ENCODE data around the gene PTGIS. TPM values are rescaled to one million over a fixed set of nuclear protein-coding genes. Genes with fewer than 3 reads are reported as not detected.

Gene PTGIS
- total RNA-seq, 5 donors from 2014 or later (not counting 1 experiment from before 2014, with no cell fraction given): 0.22 to 0.46 (median 0.23) TPM; not detected in 2

DNA sequence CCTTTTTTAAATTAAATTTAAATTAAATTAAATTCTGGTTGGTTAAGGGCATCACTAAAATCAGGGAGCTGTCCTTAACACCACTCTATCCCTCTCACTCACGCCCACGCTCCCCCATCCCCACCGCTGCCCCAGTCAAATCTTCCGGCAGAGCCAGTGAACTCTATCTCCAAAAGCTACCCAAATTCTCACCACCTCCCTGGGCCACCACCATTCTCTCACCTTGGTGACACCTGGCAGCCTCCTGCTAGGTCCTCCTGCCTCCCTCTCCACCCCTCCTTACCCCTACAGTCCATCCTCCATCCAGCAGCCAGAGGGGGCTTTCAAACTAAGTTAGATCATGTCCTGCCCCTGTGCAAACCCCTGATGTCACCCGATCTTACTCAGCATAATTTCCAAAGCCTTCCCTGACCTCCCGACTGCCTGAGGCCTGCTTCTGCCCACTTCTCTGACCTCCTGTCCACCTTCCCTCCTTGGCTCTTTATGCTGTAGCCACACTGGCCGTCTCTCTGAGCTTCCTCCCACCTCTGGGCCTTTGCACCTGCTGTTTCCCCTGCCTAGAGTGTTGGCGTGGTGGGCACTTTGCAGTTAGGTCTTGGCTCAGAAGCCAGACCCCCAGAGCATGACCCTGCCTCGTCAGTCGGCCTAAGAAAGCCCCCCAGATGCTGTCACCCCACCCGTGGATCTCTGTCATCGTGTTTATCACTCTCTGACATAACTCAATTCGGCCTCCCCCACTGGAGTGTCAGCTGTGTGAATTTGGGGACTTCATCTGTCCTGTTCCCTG lies 24.7 kb downstream of the PTGIS start:
- no peaks in the 10 kb centered on the region for H3K36me3 ChIP-seq (ENCODE audit: control insufficient read depth in 2 of 2, extremely low read depth in 1 of 2, insufficient read depth in 1 of 2, low read length in 1 of 2)
- peaks cover 4 to 7% (median 6%) of the 10 kb centered on the region in 3 donors for H3K9me3 Mint-ChIP-seq
- H3K27ac ChIP-seq (ENCODE audit: low read length): no peak overlapping the region
- 83% methylated on average over 9 of the region's 13 CpGs for WGBS (ENCODE audit: insufficient coverage)
- DNase-seq (no peak), ATAC-seq (replicated peaks in 1 of 4) (no peak)
- CTCF ChIA-PET: interaction anchor here in 1 of 2 donors (2.6 kb wide), 1 partner anchor 66 kb away, joined by 13 read pairs; no protein-coding TSS in a partner anchor
- no peak overlapping the region for H3K4me3 Mint-ChIP-seq
- no peaks in the 10 kb centered on the region for H3K9me3 ChIP-seq
- POLR2A ChIA-PET: no interaction called here
- no peak overlapping the region for H3K4me3 ChIP-seq (ENCODE audit: control insufficient read depth in 1 of 2, extremely low read depth in 1 of 2, low read length in 1 of 2)
- H3K27ac Mint-ChIP-seq: no peak overlapping the region
- peaks cover 0 to 6% of the 10 kb centered on the region in 2 donors for H3K27me3 Mint-ChIP-seq
- H3K36me3 Mint-ChIP-seq: no peaks in the 10 kb centered on the region
- H3K27me3 ChIP-seq (replicated peaks in 1 of 2; ENCODE audit: control insufficient read depth in 2 of 2, extremely low read depth in 1 of 2, insufficient read depth in 2 of 2, low read length in 1 of 2): peaks cover 0 to 40% of the 10 kb centered on the region in 2 experiments
- H3K4me1 ChIP-seq (ENCODE audit: control insufficient read depth in 1 of 2, extremely low read depth in 1 of 2, insufficient read depth in 2 of 2, low read length in 2 of 2): no peaks in the 10 kb centered on the region
- H3K4me1 Mint-ChIP-seq: peaks cover 0 to 2% (median 2%) of the 10 kb centered on the region in 3 donors

GRCh38 chr20:49542514-49542991 lies 25.4 kb downstream of the PTGIS start:
- H3K27ac ChIP-seq (ENCODE audit: low read length): no peak overlapping the region
- DNase-seq: no peak
- Mint-ChIP-seq H3K27ac (no peak overlapping the region), H3K36me3 (no peaks in the 10 kb centered on the region), H3K4me1 (peaks cover 0 to 2% (median 2%) of the 10 kb centered on the region in 3 donors), H3K9me3 (peaks cover 4 to 7% (median 6%) of the 10 kb centered on the region in 3 donors), H3K27me3 (peaks cover 4 to 6% of the 10 kb centered on the region in 2 donors), H3K4me3 (no peak overlapping the region)
- no peaks in the 10 kb centered on the region for H3K4me1 ChIP-seq (ENCODE audit: control insufficient read depth in 1 of 2, extremely low read depth in 1 of 2, insufficient read depth in 2 of 2, low read length in 2 of 2)
- no peak for ATAC-seq (replicated peaks in 1 of 4)
- H3K4me3 ChIP-seq (ENCODE audit: control insufficient read depth in 1 of 2, extremely low read depth in 1 of 2, low read length in 1 of 2): no peak overlapping the region
- ChIA-PET CTCF (interaction anchor here in 1 of 2 donors (2.6 kb wide), 1 partner anchor 66 kb away, joined by 13 read pairs; no protein-coding TSS in a partner anchor), POLR2A (no interaction called here)
- H3K9me3 ChIP-seq: no peaks in the 10 kb centered on the region
- peaks cover 0 to 44% of the 10 kb centered on the region in 2 experiments for H3K27me3 ChIP-seq (replicated peaks in 1 of 2; ENCODE audit: control insufficient read depth in 2 of 2, extremely low read depth in 1 of 2, insufficient read depth in 2 of 2, low read length in 1 of 2)
- WGBS (ENCODE audit: insufficient coverage): 100% methylated on average over 1 of the region's 4 CpGs
- H3K36me3 ChIP-seq (ENCODE audit: control insufficient read depth in 2 of 2, extremely low read depth in 1 of 2, insufficient read depth in 1 of 2, low read length in 1 of 2): no peaks in the 10 kb centered on the region

GRCh38 chr20:49541733-49542513 lies 26.0 kb downstream of the PTGIS start:
- Histone ChIP-seq H3K27me3 (replicated peaks in 1 of 2; ENCODE audit: control insufficient read depth in 2 of 2, extremely low read depth in 1 of 2, insufficient read depth in 2 of 2, low read length in 1 of 2) (peaks cover 0 to 48% of the 10 kb centered on the region in 2 experiments), H3K27ac (ENCODE audit: low read length) (no peak overlapping the region), H3K36me3 (ENCODE audit: control insufficient read depth in 2 of 2, extremely low read depth in 1 of 2, insufficient read depth in 1 of 2, low read length in 1 of 2) (no peaks in the 10 kb centered on the region), H3K9me3 (no peaks in the 10 kb centered on the region), H3K4me1 (ENCODE audit: control insufficient read depth in 1 of 2, extremely low read depth in 1 of 2, insufficient read depth in 2 of 2, low read length in 2 of 2) (no peaks in the 10 kb centered on the region), H3K4me3 (ENCODE audit: control insufficient read depth in 1 of 2, extremely low read depth in 1 of 2, low read length in 1 of 2) (no peak overlapping the region)
- peaks cover 0 to 2% (median 2%) of the 10 kb centered on the region in 3 donors for H3K4me1 Mint-ChIP-seq
- no peak overlapping the region for H3K4me3 Mint-ChIP-seq
- H3K9me3 Mint-ChIP-seq: peaks cover 4 to 7% (median 6%) of the 10 kb centered on the region in 3 donors
- peaks cover 9% of the 10 kb centered on the region in 2 donors for H3K27me3 Mint-ChIP-seq
- peak; percentile 43 to 50 (median 44) for ATAC-seq (replicated peaks in 1 of 4)
- POLR2A ChIA-PET: no interaction called here
- CTCF ChIA-PET: interaction anchor here in 1 of 2 donors (0.5 to 2.6 kb wide), 8 partner anchors 67 to 1464 kb away, joined by 3 to 13 read pairs (median 4); no protein-coding TSS in a partner anchor
- no peak overlapping the region for H3K27ac Mint-ChIP-seq
- WGBS (ENCODE audit: insufficient coverage): 50% methylated on average over 16 of the region's 18 CpGs
- no peaks in the 10 kb centered on the region for H3K36me3 Mint-ChIP-seq
- peak in 32 of 35 experiments; percentile 8 to 79 (median 38) for DNase-seq

DNA sequence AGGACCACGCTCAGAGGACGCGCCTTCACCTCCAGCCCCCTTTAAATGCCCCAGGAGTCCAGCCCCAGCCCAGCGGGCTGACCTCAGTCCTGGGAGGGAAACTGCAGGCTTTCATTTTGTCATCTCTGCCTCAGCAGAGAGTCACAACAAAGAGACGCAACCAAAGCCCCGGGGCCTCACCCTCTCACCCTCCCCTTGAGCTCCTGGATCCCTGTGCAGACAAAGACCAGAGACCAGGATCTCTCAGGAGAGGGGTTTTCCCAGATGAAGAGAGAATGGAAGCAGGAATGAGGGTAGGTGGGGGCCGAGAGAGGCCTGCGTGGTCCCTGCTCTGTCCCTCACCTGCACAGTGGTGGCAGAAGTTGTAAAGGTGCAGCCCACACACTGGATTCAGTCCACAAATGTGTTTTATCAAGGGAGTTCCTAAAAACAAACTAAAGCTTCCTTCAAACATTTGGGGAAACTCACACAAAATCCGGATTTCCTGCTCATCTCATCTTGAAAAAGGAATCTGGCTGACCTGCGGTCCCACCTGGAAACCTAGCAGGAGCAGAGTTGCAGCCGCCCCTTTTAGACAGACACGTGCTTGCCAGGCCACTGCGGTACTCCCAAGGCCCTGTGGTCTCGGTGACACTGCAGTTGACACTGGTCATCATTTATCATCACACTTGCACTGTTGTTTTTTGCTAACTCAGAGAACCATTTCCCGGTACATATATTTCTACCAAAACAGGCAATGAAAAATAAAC lies 27.1 kb downstream of the PTGIS start:
- Histone ChIP-seq H3K36me3 (ENCODE audit: control insufficient read depth in 2 of 2, extremely low read depth in 1 of 2, insufficient read depth in 1 of 2, low read length in 1 of 2) (no peaks in the 10 kb centered on the region), H3K9me3 (no peaks in the 10 kb centered on the region), H3K27ac (ENCODE audit: low read length) (no peak overlapping the region), H3K4me1 (ENCODE audit: control insufficient read depth in 1 of 2, extremely low read depth in 1 of 2, insufficient read depth in 2 of 2, low read length in 2 of 2) (no peaks in the 10 kb centered on the region), H3K27me3 (replicated peaks in 1 of 2; ENCODE audit: control insufficient read depth in 2 of 2, extremely low read depth in 1 of 2, insufficient read depth in 2 of 2, low read length in 1 of 2) (peaks cover 0 to 45% of the 10 kb centered on the region in 2 experiments), H3K4me3 (ENCODE audit: control insufficient read depth in 1 of 2, extremely low read depth in 1 of 2, low read length in 1 of 2) (no peak overlapping the region)
- ChIA-PET CTCF (interaction anchor here in 1 of 2 donors (1.1 to 2.6 kb wide), 3 partner anchors 68 to 305 kb away, joined by 4 to 13 read pairs (median 4); no protein-coding TSS in a partner anchor), POLR2A (no interaction called here)
- no peak for DNase-seq
- no peaks in the 10 kb centered on the region for H3K36me3 Mint-ChIP-seq
- no peak for ATAC-seq (replicated peaks in 1 of 4)
- H3K4me3 Mint-ChIP-seq: no peak overlapping the region
- peaks cover 0 to 2% (median 2%) of the 10 kb centered on the region in 3 donors for H3K4me1 Mint-ChIP-seq
- peaks cover 9 to 10% of the 10 kb centered on the region in 2 donors for H3K27me3 Mint-ChIP-seq
- WGBS (ENCODE audit: insufficient coverage): 94% methylated on average over 10 of the region's 15 CpGs
- H3K27ac Mint-ChIP-seq: no peak overlapping the region
- peaks cover 4 to 7% (median 6%) of the 10 kb centered on the region in 3 donors for H3K9me3 Mint-ChIP-seq

GRCh38 chr20:49540232-49540620 lies 27.7 kb downstream of the PTGIS start:
- Mint-ChIP-seq H3K4me3 (no peak overlapping the region), H3K36me3 (no peaks in the 10 kb centered on the region), H3K27me3 (peaks cover 10 to 11% of the 10 kb centered on the region in 2 donors), H3K4me1 (peaks cover 0 to 3% (median 2%) of the 10 kb centered on the region in 3 donors), H3K9me3 (peaks cover 1 to 2% (median 1%) of the 10 kb centered on the region in 3 donors), H3K27ac (no peak overlapping the region)
- DNase-seq: no peak
- Histone ChIP-seq H3K27ac (ENCODE audit: low read length) (no peak overlapping the region), H3K4me3 (ENCODE audit: control insufficient read depth in 1 of 2, extremely low read depth in 1 of 2, low read length in 1 of 2) (no peak overlapping the region), H3K9me3 (no peaks in the 10 kb centered on the region), H3K36me3 (ENCODE audit: control insufficient read depth in 2 of 2, extremely low read depth in 1 of 2, insufficient read depth in 1 of 2, low read length in 1 of 2) (no peaks in the 10 kb centered on the region), H3K27me3 (replicated peaks in 1 of 2; ENCODE audit: control insufficient read depth in 2 of 2, extremely low read depth in 1 of 2, insufficient read depth in 2 of 2, low read length in 1 of 2) (peaks cover 2 to 39% of the 10 kb centered on the region in 2 experiments), H3K4me1 (ENCODE audit: control insufficient read depth in 1 of 2, extremely low read depth in 1 of 2, insufficient read depth in 2 of 2, low read length in 2 of 2) (no peaks in the 10 kb centered on the region)
- 89% methylated on average over 6 of the region's 6 CpGs for WGBS (ENCODE audit: insufficient coverage)
- POLR2A ChIA-PET: no interaction called here
- ATAC-seq (replicated peaks in 1 of 4): no peak
- CTCF ChIA-PET: interaction anchor here in 1 of 2 donors (1.0 to 2.6 kb wide), 2 partner anchors 67 to 69 kb away, joined by 3 to 13 read pairs; no protein-coding TSS in a partner anchor

Data from T-cell (primary cell).